Osteocyte (in vitro differentiated cells): ENCODE measurements around the gene RPS3. TPM values are rescaled to one million over a fixed set of nuclear protein-coding genes. Genes with fewer than 3 reads are reported as not detected.

Source experiments
- DNase-seq: peaks from one replicate; pipeline ENCODE4 v3.0.0; 2021; ENCODE audit warnings: mixed read lengths; ENCODE audit not compliant: unreplicated experiment; ENCODE audit errors: extremely low spot score
- H3K27ac Mint-ChIP-seq: one replicate; pipeline ENCODE4 v1.8.0; 2021; ENCODE audit warnings: mild to moderate bottlenecking, mixed read lengths; ENCODE audit not compliant: unreplicated experiment
- H3K27me3 Mint-ChIP-seq: one replicate; pipeline ENCODE4 v1.8.0; 2021; ENCODE audit warnings: mixed read lengths; ENCODE audit not compliant: unreplicated experiment
- H3K36me3 Mint-ChIP-seq: one replicate; pipeline ENCODE4 v1.8.0; 2021; ENCODE audit warnings: mixed read lengths; ENCODE audit not compliant: unreplicated experiment
- H3K4me1 Mint-ChIP-seq: one replicate; pipeline ENCODE4 v1.8.0; 2021; ENCODE audit warnings: mixed read lengths; ENCODE audit not compliant: unreplicated experiment
- H3K4me3 Mint-ChIP-seq: one replicate; pipeline ENCODE4 v1.8.0; 2021; ENCODE audit warnings: mild to moderate bottlenecking, moderate library complexity, mixed read lengths; ENCODE audit not compliant: unreplicated experiment
- H3K9me3 Mint-ChIP-seq: one replicate; pipeline ENCODE4 v1.8.0; 2021; ENCODE audit warnings: mixed read lengths; ENCODE audit not compliant: unreplicated experiment
- CTCF ChIP-seq: fragments of 200-600 bp; sonication (generic); IDR thresholded peaks from 2 replicates; pipeline ENCODE4 v1.5.0; 2021; ENCODE audit warnings: antibody characterized with exemption, mild to moderate bottlenecking, moderate library complexity
- total RNA-seq: library from RNA; stranded (reverse); gene quantifications from 2 replicates; pipeline ENCODE4 v1.2.1, GENCODE V29; 2021

The RPS3 gene
- total RNA-seq, 1 donor from 2014 or later = 2,093 TPM

- Mint-ChIP-seq H3K4me1 (no peaks in the 10 kb centered on the region), H3K36me3 (no peaks in the 10 kb centered on the region)
These were observed 42.5 kb downstream of the RPS3 start for GRCh38 chr11:75441804-75442132.

GRCh38 chr11:75442161-75442885, 43.0 kb downstream of the RPS3 start:
- Mint-ChIP-seq H3K9me3 (no peaks in the 10 kb centered on the region), H3K4me1 (no peaks in the 10 kb centered on the region), H3K27me3 (no peaks in the 10 kb centered on the region), H3K27ac (no peak overlapping the region), H3K4me3 (no peak overlapping the region), H3K36me3 (no peaks in the 10 kb centered on the region)
- TF ChIP-seq CTCF = no peak
- no peak for DNase-seq

More at GRCh38 chr11:75441804-75442132, 42.5 kb downstream of the RPS3 start:
- no peak for TF ChIP-seq CTCF
- no peaks in the 10 kb centered on the region for H3K27me3 Mint-ChIP-seq
- no peak overlapping the region for H3K27ac Mint-ChIP-seq
- DNase-seq = no peak
- H3K4me3 Mint-ChIP-seq = no peak overlapping the region
- no peaks in the 10 kb centered on the region for H3K9me3 Mint-ChIP-seq

GRCh38 chr11:75443043-75443442, 43.7 kb downstream of the RPS3 start:
- no peaks in the 10 kb centered on the region for H3K9me3 Mint-ChIP-seq

GRCh38 chr11:75445315-75445953, 46.1 kb downstream of the RPS3 start:
- peak; percentile 94 for TF ChIP-seq CTCF
- no peak for DNase-seq
- Mint-ChIP-seq H3K4me1 (no peaks in the 10 kb centered on the region), H3K27ac (no peak overlapping the region), H3K36me3 (no peaks in the 10 kb centered on the region), H3K4me3 (no peak overlapping the region), H3K9me3 (no peaks in the 10 kb centered on the region), H3K27me3 (no peaks in the 10 kb centered on the region)

More at GRCh38 chr11:75443043-75443442, 43.7 kb downstream of the RPS3 start:
- Mint-ChIP-seq H3K27me3 (no peaks in the 10 kb centered on the region), H3K36me3 (no peaks in the 10 kb centered on the region), H3K4me3 (no peak overlapping the region), H3K4me1 (no peaks in the 10 kb centered on the region), H3K27ac (no peak overlapping the region)
- no peak for DNase-seq
- TF ChIP-seq CTCF = no peak

- TF ChIP-seq CTCF = no peak
- Mint-ChIP-seq H3K36me3 (no peaks in the 10 kb centered on the region), H3K27ac (no peak overlapping the region), H3K4me1 (no peaks in the 10 kb centered on the region), H3K4me3 (no peak overlapping the region), H3K27me3 (no peaks in the 10 kb centered on the region), H3K9me3 (no peaks in the 10 kb centered on the region)
- DNase-seq = no peak
These were observed 48.1 kb downstream of the RPS3 start for GRCh38 chr11:75447415-75447814.
